ENCODE results near the gene MXI1. TPM values are rescaled to one million over a fixed set of nuclear protein-coding genes. Genes with fewer than 3 reads are reported as not detected.

MXI1 gene
- total and polyA plus RNA-seq, 2 experiments from 2014 or later: 5.1 to 8.5 TPM

DNA sequence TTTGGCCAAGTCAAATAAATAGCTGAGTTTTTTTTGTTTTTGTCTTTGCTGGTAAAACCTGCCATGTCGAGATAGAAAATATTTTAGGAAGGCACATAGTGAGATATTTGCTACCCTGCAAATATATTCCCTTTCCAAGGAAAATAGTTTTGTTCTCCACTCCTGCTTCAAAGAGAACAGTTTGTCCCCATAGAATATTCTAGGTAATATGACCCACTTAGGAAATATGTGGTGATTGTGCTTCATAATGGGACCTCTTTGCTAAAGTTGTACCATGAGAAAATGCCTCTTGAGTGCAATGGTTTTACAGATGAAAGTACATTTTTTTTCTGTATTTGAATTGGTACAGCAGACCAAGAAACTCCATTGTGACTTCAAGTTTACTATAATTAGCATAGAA is 55.8 kb downstream of the MXI1 start (continued):
- TF ChIP-seq ZNF462 (CRISPR knock-in tag; IDR thresholded peaks at IDR 0.05) (no peak), NANOG (IDR thresholded peaks at IDR 0.05; ENCODE audit: borderline replicate concordance) (no peak), CREB1 (CRISPR knock-in tag; IDR thresholded peaks at IDR 0.05; ENCODE audit: low read depth) (no peak)

- H3K9me2 ChIP-seq (ENCODE audit: insufficient read depth): no peaks in the 10 kb centered on the region
- H4K20me1 ChIP-seq (replicated peaks; ENCODE audit: insufficient read depth): 0 out of 2 replicates have a peak, but pooled peaks cover 6% of the 10 kb centered on the region
- no peaks in the 10 kb centered on the region for H3K27me3 Mint-ChIP-seq (ENCODE audit: insufficient read depth, low read depth, poor library complexity)
- H3K4me2 ChIP-seq: no peak overlapping the region
- no peak overlapping the region for H3K4me3 Mint-ChIP-seq
- H3K79me2 ChIP-seq (replicated peaks; ENCODE audit: insufficient read depth): no peaks in the 10 kb centered on the region
- H2AFZ ChIP-seq: no peak overlapping the region
- H3K4me1 ChIP-seq (ENCODE audit: insufficient read depth): no peaks in the 10 kb centered on the region
- no peak overlapping the region for H3K27ac ChIP-seq (ENCODE audit: low read depth)
- H3K4me3 ChIP-seq: no peak overlapping the region
- H3K27ac Mint-ChIP-seq: no peak overlapping the region
- no peaks in the 10 kb centered on the region for H3K36me3 ChIP-seq (ENCODE audit: insufficient read depth)
- ATAC-seq: no peak
- H3K27me3 ChIP-seq (ENCODE audit: insufficient read depth): no peaks in the 10 kb centered on the region
- H3K4me1 Mint-ChIP-seq: no peaks in the 10 kb centered on the region; the same call in 2 of the 3 replicates
- DNase-seq (ENCODE audit: low spot score): no peak
- no peaks in the 10 kb centered on the region for H3K9me3 Mint-ChIP-seq
- no peaks in the 10 kb centered on the region for H3F3A ChIP-seq (replicated peaks; ENCODE audit: low read depth)
- H3K36me3 Mint-ChIP-seq (ENCODE audit: low read depth): no peaks in the 10 kb centered on the region
- TF ChIP-seq JUNB (IDR thresholded peaks at IDR 0.05; ENCODE audit: unreplicated experiment) (no peak), ZNF462 (CRISPR knock-in tag; IDR thresholded peaks at IDR 0.05) (no peak), POLR2AphosphoS5 (IDR thresholded peaks at IDR 0.05; ENCODE audit: low read depth) (no peak)
These were observed 58.3 kb downstream of the MXI1 start for GRCh38 chr10:110265573-110266193.

All from GM23338 (cell line).